ENCODE results near the gene TUBB2B. TPM values are rescaled to one million over a fixed set of nuclear protein-coding genes. Genes with fewer than 3 reads are reported as not detected.
A peak's percentile ranks its signal among the peaks of the same experiment; 100 is the strongest.

The TUBB2B gene
- total and polyA plus RNA-seq, 8 donors = 1.9 to 17.6 (median 5.3) TPM

- H3K27ac ChIP-seq = peak overlapping the region; percentile 77 to 86 (median 78)
- H3K36me3 ChIP-seq = no peaks in the 10 kb centered on the region
- 0 to 1% methylated on average over 47 of the region's 47 CpGs for WGBS, 2 donors
- peaks cover 3 to 12% (median 12%) of the 10 kb centered on the region in 3 donors for H3K4me1 ChIP-seq
- H3K27me3 ChIP-seq = no peaks in the 10 kb centered on the region
- intact Hi-C loops (cut with DNase I) = no loop called here
- FAIRE-seq (no peak), ATAC-seq (peak; percentile 87 to 92 (median 90)), DNase-seq (peak; percentile 83 to 91 (median 89))
- no peaks in the 10 kb centered on the region for H3K9me3 ChIP-seq
- TF ChIP-seq CTCF (IDR thresholded peaks at IDR 0.05) = no peak
- H3K4me3 ChIP-seq = peak overlapping the region; percentile 18 to 78 (median 54)
These were observed 4.0 kb upstream of the TUBB2B start for GRCh38 chr6:3231247-3232016.

- 3 to 5% methylated on average over 11 of the region's 11 CpGs for WGBS, 2 donors
- FAIRE-seq = no peak
- H3K4me1 ChIP-seq = peaks cover 3 to 12% (median 12%) of the 10 kb centered on the region in 3 donors
- intact Hi-C loops (cut with DNase I) = no loop called here
- H3K27me3 ChIP-seq = no peaks in the 10 kb centered on the region
- peak; percentile 3 to 29 (median 11) for ATAC-seq
- DNase-seq = peak in 1 of 6 donors; percentile 29
- no peak for TF ChIP-seq CTCF (IDR thresholded peaks at IDR 0.05)
- H3K36me3 ChIP-seq = no peaks in the 10 kb centered on the region
- H3K27ac ChIP-seq = peak overlapping the region; percentile 77 to 86 (median 78)
- no peaks in the 10 kb centered on the region for H3K9me3 ChIP-seq
- peak overlapping the region; percentile 18 to 78 (median 54) for H3K4me3 ChIP-seq
These were observed 3.4 kb upstream of the TUBB2B start for GRCh38 chr6:3230900-3231246.

DNA sequence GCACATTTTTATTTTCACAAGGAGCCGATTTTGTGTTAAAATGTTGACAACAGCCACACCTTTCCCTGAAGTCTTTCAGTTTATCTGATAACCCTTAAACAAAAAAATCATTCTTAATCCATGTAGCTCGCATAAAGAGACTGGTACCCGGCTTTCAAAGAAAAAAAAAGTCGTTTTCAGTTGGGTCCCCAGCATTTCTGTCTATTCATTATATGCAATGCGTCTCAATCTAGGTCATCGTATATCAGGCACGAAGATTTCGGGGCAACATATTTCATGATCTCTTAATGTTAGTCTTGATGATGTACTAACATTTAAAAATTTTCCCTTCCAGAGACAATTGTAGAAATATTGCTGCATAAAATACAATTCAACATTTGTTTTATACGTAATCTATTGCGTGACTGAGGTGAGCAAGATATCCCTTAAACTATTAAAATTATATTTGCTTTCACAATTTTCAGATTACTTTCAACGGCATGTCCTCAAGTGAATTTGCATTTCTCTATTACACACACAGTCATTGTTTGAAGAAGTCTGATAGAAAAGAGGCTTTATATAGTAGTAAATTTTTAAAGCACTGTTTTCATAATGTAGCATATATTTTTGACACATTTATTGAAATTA lies 2.9 kb upstream of the TUBB2B start:
- TF ChIP-seq CTCF (IDR thresholded peaks at IDR 0.05) = no peak
- DNase-seq = no peak
- no peak for FAIRE-seq
- 31 to 41% methylated on average over 11 of the region's 11 CpGs for WGBS, 2 donors
- no peak for ATAC-seq
- intact Hi-C loops (cut with DNase I) = no loop called here
- Histone ChIP-seq H3K9me3 (no peaks in the 10 kb centered on the region), H3K36me3 (no peaks in the 10 kb centered on the region), H3K27me3 (no peaks in the 10 kb centered on the region), H3K4me3 (peak overlapping the region in 2 of 4 donors; percentile 65 to 78), H3K27ac (no peak overlapping the region), H3K4me1 (peaks cover 3 to 12% (median 12%) of the 10 kb centered on the region in 3 donors)

- ATAC-seq = no peak
- H3K27ac ChIP-seq = no peak overlapping the region
- TF ChIP-seq CTCF (IDR thresholded peaks at IDR 0.05) = no peak
- no peaks in the 10 kb centered on the region for H3K27me3 ChIP-seq
- no peaks in the 10 kb centered on the region for H3K9me3 ChIP-seq
- WGBS, 2 donors = 33 to 43% methylated on average over 28 of the region's 28 CpGs
- DNase-seq = no peak
- H3K36me3 ChIP-seq = no peaks in the 10 kb centered on the region
- H3K4me3 ChIP-seq = no peak overlapping the region
- FAIRE-seq = no peak
- H3K4me1 ChIP-seq = peaks cover 3 to 12% (median 12%) of the 10 kb centered on the region in 3 donors
- intact Hi-C loops (cut with DNase I) = no loop called here
These were observed 2.2 kb upstream of the TUBB2B start for GRCh38 chr6:3229566-3230178.

All from pancreas (tissue), 10 donors.